ENCODE results near the gene PCF11.

GRCh38 chr11:83172551-83172950 is 15.6 kb downstream of the PCF11 start:
- TF ChIP-seq CTCF (IDR thresholded peaks at IDR 0.05) (no peak), MAFK (IDR thresholded peaks at IDR 0.05; ENCODE audit: partially characterized antibody) (no peak), POLR2A (IDR thresholded peaks at IDR 0.05; ENCODE audit: low read length) (no peak), RNF2 (IDR thresholded peaks at IDR 0.05; ENCODE audit: borderline replicate concordance, low read depth) (no peak), USF2 (IDR thresholded peaks at IDR 0.05) (no peak), RARB (CRISPR knock-in tag; IDR thresholded peaks at IDR 0.05) (no peak), KDM1A (IDR thresholded peaks at IDR 0.05; ENCODE audit: low read depth) (no peak), MAZ (IDR thresholded peaks at IDR 0.05; ENCODE audit: borderline replicate concordance, low read depth, low read length) (no peak), PHF8 (IDR thresholded peaks at IDR 0.05; ENCODE audit: borderline replicate concordance, low read depth) (no peak)
